T-helper 2 cell treated with Interferon-gamma antibody and Interleukin-4, amounts not matched to agents 5 μg/mL and 100 μg/mL, for 36 hours (primary cell): Measurements from ENCODE around the gene SLC49A3.
"Not testable (repeated sequence)": the region's sequence is repeated elsewhere in the genome, so short reads cannot be mapped to it uniquely, and the experiment has no call there.

Experiments
- DNase-seq: peaks from one replicate; pipeline ENCODE4 v3.0.0; 2021; ENCODE audit warnings: low spot score
- H3K27ac Mint-ChIP-seq: one replicate; pipeline ENCODE4 v1.8.0; 2021; ENCODE audit warnings: mild to moderate bottlenecking, mixed read lengths
- H3K27me3 Mint-ChIP-seq: one replicate; pipeline ENCODE4 v1.8.0; 2021; ENCODE audit warnings: low read depth, mixed read lengths
- H3K36me3 Mint-ChIP-seq: one replicate; pipeline ENCODE4 v1.8.0; 2021; ENCODE audit warnings: low read depth, mixed read lengths
- H3K4me1 Mint-ChIP-seq: one replicate; pipeline ENCODE4 v1.8.0; 2021; ENCODE audit warnings: low read depth, mixed read lengths
- H3K4me3 Mint-ChIP-seq: one replicate; pipeline ENCODE4 v1.8.0; 2022; ENCODE audit warnings: mild to moderate bottlenecking, moderate library complexity, mixed read lengths
- H3K9me3 Mint-ChIP-seq: one replicate; pipeline ENCODE4 v1.8.0; 2021; ENCODE audit warnings: mixed read lengths

SLC49A3 gene

GRCh38 chr4:675036-675882, 13.7 kb downstream of the SLC49A3 start:
- Mint-ChIP-seq H3K4me3 (peak overlapping the region; percentile 81), H3K27ac (peak overlapping the region; percentile 88), H3K4me1 (peaks cover 10% of the 10 kb centered on the region), H3K27me3 (no peaks in the 10 kb centered on the region), H3K9me3 (no peaks in the 10 kb centered on the region), H3K36me3 (peaks cover 23% of the 10 kb centered on the region)
- DNase-seq, result peak; percentile 27

- Mint-ChIP-seq H3K9me3 (no peaks in the 10 kb centered on the region), H3K27me3 (no peaks in the 10 kb centered on the region), H3K27ac (peak within 1 kb of the TSS; percentile 88), H3K36me3 (peaks cover 23% of the 10 kb centered on the region), H3K4me3 (peak within 1 kb of the TSS; percentile 89), H3K4me1 (peaks cover 10% of the 10 kb centered on the region)
- peak; percentile 98 for DNase-seq
Observed at GRCh38 chr4:674172-675035, 14.5 kb downstream of the SLC49A3 start, which contains the start of the genes ATP5ME and MYL5. Gene ATP5ME (minus strand): TSS chr4:674276. CDS start chr4:674247, 29 bp downstream. Gene MYL5 (plus strand): TSS chr4:674542. CDS start chr4:678027, 3,485 bp downstream.

- peak overlapping the region; percentile 80 for H3K27ac Mint-ChIP-seq
- peaks cover 23% of the 10 kb centered on the region for H3K36me3 Mint-ChIP-seq
- no peaks in the 10 kb centered on the region for H3K27me3 Mint-ChIP-seq
- DNase-seq, result no peak
- no peaks in the 10 kb centered on the region for H3K9me3 Mint-ChIP-seq
- peaks cover 10% of the 10 kb centered on the region for H3K4me1 Mint-ChIP-seq
- H3K4me3 Mint-ChIP-seq, result peak overlapping the region; percentile 89
Observed at GRCh38 chr4:673349-674091, 15.4 kb downstream of the SLC49A3 start.

- Mint-ChIP-seq H3K27me3 (no peaks in the 10 kb centered on the region), H3K36me3 (peaks cover 23% of the 10 kb centered on the region)
Observed at GRCh38 chr4:671769-672168, 17.2 kb downstream of the SLC49A3 start.

GRCh38 chr4:669806-670559, 19.0 kb downstream of the SLC49A3 start:
- not testable (repeated sequence) for H3K9me3 Mint-ChIP-seq, H3K4me1 Mint-ChIP-seq, H3K4me3 Mint-ChIP-seq, H3K27ac Mint-ChIP-seq, DNase-seq, H3K27me3 Mint-ChIP-seq
- H3K36me3 Mint-ChIP-seq, result peaks cover 23% of the 10 kb centered on the region

More at GRCh38 chr4:671769-672168, 17.2 kb downstream of the SLC49A3 start:
- H3K27ac Mint-ChIP-seq, result no peak overlapping the region
- peaks cover 10% of the 10 kb centered on the region for H3K4me1 Mint-ChIP-seq
- H3K4me3 Mint-ChIP-seq, result no peak overlapping the region
- no peaks in the 10 kb centered on the region for H3K9me3 Mint-ChIP-seq
- DNase-seq, result no peak

- not testable (repeated sequence) for H3K27me3 Mint-ChIP-seq, H3K27ac Mint-ChIP-seq, H3K4me1 Mint-ChIP-seq, DNase-seq, H3K9me3 Mint-ChIP-seq, H3K4me3 Mint-ChIP-seq
- peaks cover 20% of the 10 kb centered on the region for H3K36me3 Mint-ChIP-seq
Observed at GRCh38 chr4:668219-668618, 20.7 kb downstream of the SLC49A3 start.

- H3K27ac Mint-ChIP-seq, result no peak overlapping the region
- no peaks in the 10 kb centered on the region for H3K27me3 Mint-ChIP-seq
- H3K4me3 Mint-ChIP-seq, result no peak overlapping the region
- peaks cover 1% of the 10 kb centered on the region for H3K4me1 Mint-ChIP-seq
- no peak for DNase-seq
- H3K9me3 Mint-ChIP-seq, result no peaks in the 10 kb centered on the region
- peaks cover 18% of the 10 kb centered on the region for H3K36me3 Mint-ChIP-seq
Observed at GRCh38 chr4:667545-667925, 21.4 kb downstream of the SLC49A3 start.

- Mint-ChIP-seq H3K4me3 (no peak overlapping the region), H3K9me3 (no peaks in the 10 kb centered on the region), H3K36me3 (peaks cover 13% of the 10 kb centered on the region), H3K4me1 (peaks cover 1% of the 10 kb centered on the region), H3K27ac (no peak overlapping the region), H3K27me3 (no peaks in the 10 kb centered on the region)
- no peak for DNase-seq
Observed at GRCh38 chr4:666822-667544, 22.0 kb downstream of the SLC49A3 start.

GRCh38 chr4:666436-666810, 22.5 kb downstream of the SLC49A3 start:
- DNase-seq, result no peak
- H3K4me1 Mint-ChIP-seq, result peaks cover 1% of the 10 kb centered on the region
- H3K27ac Mint-ChIP-seq, result no peak overlapping the region
- peaks cover 8% of the 10 kb centered on the region for H3K36me3 Mint-ChIP-seq
- H3K4me3 Mint-ChIP-seq, result no peak overlapping the region
- no peaks in the 10 kb centered on the region for H3K9me3 Mint-ChIP-seq
- no peaks in the 10 kb centered on the region for H3K27me3 Mint-ChIP-seq

GRCh38 chr4:665751-666435, 23.1 kb downstream of the SLC49A3 start:
- Mint-ChIP-seq H3K27me3 (no peaks in the 10 kb centered on the region), H3K27ac (no peak overlapping the region)

GRCh38 chr4:665381-665750, 23.6 kb downstream of the SLC49A3 start:
- no peak overlapping the region for H3K27ac Mint-ChIP-seq
- no peak for DNase-seq
- H3K36me3 Mint-ChIP-seq, result peaks cover 4% of the 10 kb centered on the region
- peaks cover 1% of the 10 kb centered on the region for H3K4me1 Mint-ChIP-seq
- no peaks in the 10 kb centered on the region for H3K9me3 Mint-ChIP-seq
- no peak overlapping the region for H3K4me3 Mint-ChIP-seq
- no peaks in the 10 kb centered on the region for H3K27me3 Mint-ChIP-seq

More at GRCh38 chr4:665751-666435, 23.1 kb downstream of the SLC49A3 start:
- Mint-ChIP-seq H3K4me3 (no peak overlapping the region), H3K9me3 (no peaks in the 10 kb centered on the region), H3K36me3 (peaks cover 8% of the 10 kb centered on the region), H3K4me1 (peaks cover 1% of the 10 kb centered on the region)
- no peak for DNase-seq

GRCh38 chr4:664713-665231, 24.2 kb downstream of the SLC49A3 start:
- H3K4me1 Mint-ChIP-seq, result peaks cover 1% of the 10 kb centered on the region
- no peaks in the 10 kb centered on the region for H3K27me3 Mint-ChIP-seq
- peaks cover 3% of the 10 kb centered on the region for H3K36me3 Mint-ChIP-seq
- H3K4me3 Mint-ChIP-seq, result peak overlapping the region; percentile 79
- peak overlapping the region; percentile 88 for H3K27ac Mint-ChIP-seq
- no peak for DNase-seq
- H3K9me3 Mint-ChIP-seq, result peaks cover 4% of the 10 kb centered on the region
